ENCODE measurements around the gene YBX1.
"Not testable (repeated sequence)": the region's sequence is repeated elsewhere in the genome, so short reads cannot be mapped to it uniquely, and the experiment has no call there.

Gene YBX1

DNA sequence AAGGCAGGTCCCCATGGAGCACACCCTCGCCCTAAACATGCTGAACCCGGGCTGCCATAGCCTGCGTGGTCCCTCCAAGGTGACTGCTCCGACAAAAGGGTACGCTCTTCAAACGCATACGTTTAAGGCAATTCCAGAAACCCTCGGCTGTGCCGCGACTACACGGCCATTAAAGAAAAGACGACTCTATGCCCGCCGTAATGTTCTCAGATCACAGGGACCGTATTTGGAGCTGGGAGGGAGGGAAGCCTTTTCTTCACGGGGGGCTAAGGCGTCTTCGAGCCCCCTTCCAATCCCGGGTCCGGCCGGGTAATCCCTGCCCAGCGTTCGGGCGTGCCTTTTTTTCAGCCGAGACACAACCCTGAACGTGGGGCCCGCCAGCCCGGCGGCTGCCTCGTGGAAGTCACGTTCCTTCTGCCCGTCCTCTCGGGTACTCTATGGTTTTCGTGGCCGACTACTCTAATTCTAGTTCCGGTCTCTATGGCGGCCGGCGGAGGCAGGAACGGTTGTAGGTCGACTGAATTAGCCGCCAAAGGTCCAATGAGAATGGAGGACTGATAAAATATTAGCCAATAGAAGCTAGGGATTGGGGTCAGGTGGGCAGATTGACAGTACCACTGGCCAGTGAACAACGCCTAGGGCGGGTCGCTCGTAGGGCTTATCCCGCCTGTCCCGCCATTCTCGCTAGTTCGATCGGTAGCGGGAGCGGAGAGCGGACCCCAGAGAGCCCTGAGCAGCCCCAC lies at the start of gene YBX1:
Gene YBX1, plus strand, starts transcription at position 678 of the 743 bp plus-strand sequence. CDS start 148 bp downstream, outside the sequence.
- DNase-seq = peak; percentile 98

DNA sequence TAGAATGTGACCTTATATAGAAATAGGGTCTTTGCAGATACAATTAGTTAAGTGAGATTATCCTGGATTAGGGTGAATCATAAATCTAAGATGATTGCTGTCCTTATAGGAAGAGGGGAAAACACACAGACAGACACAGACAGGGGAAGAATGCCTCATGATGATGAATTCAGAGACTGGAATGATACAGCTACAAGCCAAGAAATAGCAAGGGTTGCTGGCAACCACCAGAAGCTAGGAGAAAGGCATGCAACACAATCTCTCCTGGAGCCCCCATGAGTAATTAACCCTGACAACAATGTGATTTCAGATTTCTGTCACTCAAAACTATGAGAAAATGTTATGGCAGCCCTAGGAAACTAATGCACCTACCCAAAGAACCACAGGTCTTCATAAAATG lies 43.1 kb upstream of the YBX1 start:
- DNase-seq = no peak

GRCh38 chr1:42646056-42646455 lies 36.2 kb upstream of the YBX1 start:
- DNase-seq = no peak

DNA sequence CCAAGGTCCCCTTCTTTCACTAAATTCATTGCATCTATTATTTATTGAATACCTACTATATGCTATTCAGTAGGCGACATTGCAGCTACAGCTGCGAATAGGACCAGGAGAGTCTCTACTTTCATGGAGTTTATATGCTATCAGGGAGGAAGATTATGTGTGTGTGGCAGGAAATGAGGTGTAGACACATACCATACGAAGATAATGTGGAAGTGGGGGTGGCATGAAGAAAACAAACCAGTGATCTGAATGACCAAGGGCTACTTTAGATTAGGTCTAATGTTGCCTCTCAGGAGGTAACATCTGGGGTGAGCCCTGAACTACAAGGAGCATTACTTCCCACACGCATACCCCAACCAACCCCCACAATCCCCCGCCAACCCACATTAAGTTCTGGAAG lies 25.0 kb upstream of the YBX1 start:
- DNase-seq = no peak

- DNase-seq = peak; percentile 96
Observed at GRCh38 chr1:42657981-42658876, 24.0 kb upstream of the YBX1 start, which contains the start of gene PPIH. Gene PPIH (plus strand): TSS chr1:42658423. CDS start chr1:42658447, 24 bp downstream.

DNA sequence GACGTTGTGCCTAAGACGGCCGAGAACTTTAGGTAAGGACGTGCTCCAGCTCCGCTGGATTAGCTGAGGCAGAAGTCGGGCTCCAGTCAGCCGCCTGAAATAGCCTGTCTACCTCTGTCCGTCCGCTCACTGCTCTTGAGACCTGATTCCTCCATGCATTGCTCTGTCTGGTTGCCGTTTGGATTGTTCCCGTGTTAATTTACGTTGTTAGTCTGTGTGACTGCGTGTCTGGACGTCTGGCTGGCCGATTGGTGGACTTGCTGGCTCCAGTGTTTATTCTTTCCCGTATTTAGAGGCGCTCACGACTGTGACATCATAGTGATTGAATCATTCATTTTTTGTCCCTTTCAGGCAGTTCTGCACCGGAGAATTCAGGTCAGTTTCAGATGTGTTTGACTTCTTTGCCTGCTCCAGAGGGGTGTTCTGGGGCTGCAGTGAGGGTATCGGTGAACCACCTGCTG lies 23.3 kb upstream of the YBX1 start:
- no peak for DNase-seq

DNA sequence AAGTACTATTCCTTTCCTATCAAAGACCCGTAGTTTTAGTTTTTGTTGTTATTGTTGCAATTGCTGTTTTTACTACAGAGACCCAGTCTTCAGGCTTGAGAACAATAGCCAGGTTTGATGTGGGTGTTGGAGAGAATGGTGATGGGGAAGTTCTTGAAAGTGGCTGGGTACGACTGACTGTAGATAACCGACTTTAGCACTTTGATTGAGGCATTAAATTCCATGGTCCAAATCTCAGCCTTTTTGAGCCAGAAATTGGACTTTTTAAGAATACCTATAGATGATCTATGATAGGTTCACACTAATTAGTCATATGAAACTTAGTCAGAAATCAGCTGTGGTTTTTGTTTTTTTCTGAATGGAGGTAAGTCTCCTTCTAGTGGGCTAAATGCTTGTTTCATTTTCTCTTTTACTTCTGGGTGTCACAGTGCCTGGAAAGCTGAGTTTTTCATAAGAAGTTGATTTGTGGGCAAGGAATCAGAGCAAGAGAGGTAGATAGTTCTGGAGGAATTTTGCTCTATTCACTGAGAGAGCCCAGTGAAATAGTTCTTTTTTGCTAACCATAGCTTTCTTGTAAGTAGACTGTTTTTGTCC lies 21.2 kb upstream of the YBX1 start:
- peak; percentile 71 for DNase-seq

DNA sequence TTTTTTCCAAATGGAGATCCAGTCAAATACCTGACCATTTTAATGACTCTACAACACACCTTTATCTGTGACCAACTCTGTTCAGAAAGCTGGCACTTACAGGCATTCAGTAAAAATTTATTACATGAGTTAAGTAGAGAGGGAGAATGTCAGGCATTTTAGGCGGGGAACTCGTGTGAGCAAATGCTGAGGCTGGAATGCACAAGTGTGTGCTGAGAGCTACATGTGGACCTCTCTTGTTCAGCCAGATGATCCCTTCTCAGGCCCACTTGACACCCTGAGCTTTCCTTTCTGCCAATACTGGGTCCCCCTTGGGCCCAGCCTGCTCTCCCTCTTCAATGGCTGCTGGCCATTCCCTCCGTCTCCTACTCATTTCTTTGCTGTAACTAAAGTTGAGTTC lies 12.3 kb upstream of the YBX1 start:
- DNase-seq = no peak

DNA sequence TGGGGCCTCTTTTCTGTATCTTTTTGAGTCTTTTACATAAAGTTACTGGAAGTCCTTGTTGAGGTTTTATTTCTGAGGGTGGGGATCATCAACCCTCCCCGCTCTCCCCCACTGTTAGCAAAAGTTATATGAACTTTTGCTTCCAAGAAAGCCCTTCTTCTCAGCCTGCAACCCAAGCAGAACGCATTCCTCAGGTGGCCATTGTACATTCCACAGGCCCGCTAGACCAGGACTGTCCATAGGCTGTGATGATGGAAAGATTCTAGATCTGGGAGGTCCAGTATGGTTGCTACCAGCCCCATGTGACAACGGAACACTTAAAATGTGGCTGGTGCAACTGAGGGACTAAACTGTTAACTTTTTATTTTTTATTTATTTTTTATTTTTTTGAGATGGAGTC lies 11.8 kb upstream of the YBX1 start:
- no peak for DNase-seq

- no peak for DNase-seq
Observed at GRCh38 chr1:42674214-42674613, 8.0 kb upstream of the YBX1 start.

DNA sequence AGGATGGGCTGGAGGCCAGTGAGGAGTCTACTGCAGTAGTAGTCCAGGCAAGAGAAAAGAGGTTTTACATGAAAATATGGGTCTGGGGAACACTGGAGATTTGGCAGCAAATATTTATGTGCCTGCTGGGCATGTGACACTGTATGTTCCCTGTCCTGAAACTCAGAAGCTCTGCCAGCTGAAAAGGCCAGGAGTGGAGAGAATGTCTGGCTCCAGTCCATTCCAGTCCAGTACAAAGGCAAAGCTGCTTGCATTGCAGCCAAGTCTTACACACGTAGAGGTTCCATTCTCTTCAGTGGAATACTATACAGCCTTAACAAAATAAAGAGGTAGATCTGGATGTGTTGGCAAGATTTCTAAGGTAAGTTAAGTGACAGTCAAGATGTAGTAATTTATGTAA lies 7.5 kb upstream of the YBX1 start:
- no peak for DNase-seq

GRCh38 chr1:42675467-42675866 lies 6.8 kb upstream of the YBX1 start:
- no peak for DNase-seq

DNA sequence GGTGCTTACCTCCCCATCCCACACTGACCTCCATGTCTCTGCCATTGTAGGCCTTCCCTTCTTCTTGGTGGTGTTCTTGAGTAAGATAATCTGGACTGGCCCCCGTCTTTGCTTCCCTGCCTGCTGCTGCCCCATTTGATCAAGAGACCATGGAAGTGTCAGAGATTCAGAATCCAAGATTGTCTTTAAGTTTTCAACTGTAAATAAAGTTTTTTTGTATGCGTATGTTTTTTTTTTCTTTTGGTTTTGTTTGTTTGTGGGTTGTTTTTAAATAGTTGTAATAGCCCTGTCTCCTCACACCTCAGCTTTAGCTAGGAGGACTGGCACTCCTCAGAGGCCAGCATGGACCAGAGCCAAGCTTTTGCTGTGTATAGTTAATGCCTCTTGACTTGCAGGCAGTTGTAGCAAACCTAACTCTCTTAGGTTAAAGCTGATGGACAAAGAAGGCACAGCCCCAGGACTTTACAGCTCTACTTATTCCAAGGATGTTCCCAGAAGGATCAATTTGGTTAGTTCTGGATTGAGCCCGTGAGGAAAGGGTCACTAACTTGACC lies 5.6 kb upstream of the YBX1 start:
- no peak for DNase-seq

GRCh38 chr1:42679364-42679983 lies 2.7 kb upstream of the YBX1 start:
- no peak for DNase-seq

DNA sequence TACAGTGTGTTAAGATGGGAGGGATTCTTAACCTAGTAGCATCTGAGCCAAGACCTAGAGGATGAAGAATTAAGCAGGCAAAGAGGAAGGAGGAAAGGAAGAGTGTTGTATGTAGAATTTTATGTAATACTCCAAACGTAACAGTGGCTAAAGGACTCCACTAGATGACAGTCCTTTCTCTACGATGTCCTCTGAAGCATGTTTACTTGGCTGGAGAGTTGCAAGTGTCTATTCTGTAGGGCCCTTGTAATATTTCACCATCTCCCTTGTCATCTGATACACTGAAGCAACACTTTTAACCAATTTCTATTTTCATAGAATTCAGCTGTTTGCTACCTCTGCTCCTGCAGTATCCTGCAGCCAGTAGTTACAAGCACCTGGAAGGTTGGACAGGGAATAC lies 2.2 kb upstream of the YBX1 start:
- no peak for DNase-seq

DNA sequence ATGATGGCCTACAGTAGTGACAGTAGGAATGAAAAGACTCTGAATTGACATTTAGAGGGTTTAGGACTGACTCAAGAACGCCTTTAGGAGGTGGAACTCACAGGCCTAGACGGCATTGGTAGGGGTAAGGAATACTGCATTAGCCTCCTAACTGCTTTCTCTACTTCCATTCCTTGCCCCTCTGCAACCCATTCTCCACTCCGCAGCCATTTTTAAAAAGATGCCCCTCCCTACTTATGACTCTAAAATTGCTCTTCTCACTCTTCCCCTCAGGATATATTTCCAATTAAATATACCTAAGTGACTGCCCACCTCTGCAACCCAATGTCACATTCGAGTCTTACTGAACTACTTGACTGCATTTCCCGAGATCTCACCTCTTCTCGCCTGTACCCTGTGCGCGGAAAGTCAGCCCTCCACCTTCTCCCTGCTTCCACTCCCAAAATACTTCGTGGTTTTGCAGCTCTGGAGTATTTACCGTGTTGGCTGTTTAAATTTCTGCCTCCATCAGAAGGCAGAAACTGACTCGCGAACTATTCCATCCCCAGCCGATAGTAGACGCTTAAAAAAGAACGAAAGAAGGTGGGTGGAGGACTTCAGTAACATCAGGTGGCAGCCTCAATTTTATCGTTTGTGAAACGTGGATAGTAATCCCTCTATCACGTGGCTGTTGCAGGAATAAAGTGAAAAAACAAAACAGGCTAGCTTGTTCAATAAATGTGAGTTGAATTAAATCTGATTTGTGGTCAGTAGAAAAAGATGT lies 1.1 kb upstream of the YBX1 start:
- peak; percentile 39 for DNase-seq

GRCh38 chr1:42682484-42682738 lies 193 bp downstream of the YBX1 start:
- not testable (repeated sequence) for DNase-seq

GRCh38 chr1:42682739-42683531 lies 717 bp downstream of the YBX1 start:
- peak; percentile 78 for DNase-seq

DNA sequence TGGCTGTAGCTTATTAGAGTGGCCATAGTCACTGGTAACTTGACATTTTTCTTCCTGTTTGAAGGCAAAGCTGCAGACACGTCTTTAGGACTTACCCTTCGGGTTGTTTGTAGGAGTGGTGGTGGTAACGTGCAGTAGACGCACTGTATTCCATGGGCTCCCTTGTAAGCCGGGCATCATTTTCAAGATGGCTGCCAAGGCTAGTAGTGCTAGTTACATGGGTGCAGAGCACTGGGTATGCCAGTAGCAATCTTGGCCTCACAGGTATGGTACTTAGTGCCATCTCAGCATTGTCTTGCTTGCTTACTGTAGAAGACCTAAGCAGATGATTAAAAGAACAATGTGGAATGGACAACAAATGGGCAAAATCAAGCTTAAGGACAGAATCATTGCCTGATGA lies 1.9 kb downstream of the YBX1 start:
- DNase-seq = peak; percentile 60

DNA sequence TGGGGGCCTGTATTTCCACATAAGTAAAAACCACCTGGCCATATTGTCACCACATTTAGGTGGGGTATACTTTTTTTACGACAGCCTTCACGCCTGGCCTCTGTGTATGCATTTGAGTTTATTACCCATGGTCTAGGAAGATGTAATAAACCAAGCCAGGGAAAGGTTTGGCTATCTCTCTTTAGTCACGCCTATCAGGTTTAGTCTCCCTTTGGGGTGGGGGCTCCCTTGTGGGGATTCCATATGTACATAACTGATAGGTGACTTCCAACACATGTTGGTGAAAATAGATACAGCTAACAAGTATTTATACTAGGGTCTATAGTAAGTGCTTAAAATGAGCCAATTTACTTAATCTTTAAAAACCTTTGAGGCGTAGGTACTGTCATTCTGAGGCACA lies 4.2 kb downstream of the YBX1 start:
- DNase-seq = no peak

DNA sequence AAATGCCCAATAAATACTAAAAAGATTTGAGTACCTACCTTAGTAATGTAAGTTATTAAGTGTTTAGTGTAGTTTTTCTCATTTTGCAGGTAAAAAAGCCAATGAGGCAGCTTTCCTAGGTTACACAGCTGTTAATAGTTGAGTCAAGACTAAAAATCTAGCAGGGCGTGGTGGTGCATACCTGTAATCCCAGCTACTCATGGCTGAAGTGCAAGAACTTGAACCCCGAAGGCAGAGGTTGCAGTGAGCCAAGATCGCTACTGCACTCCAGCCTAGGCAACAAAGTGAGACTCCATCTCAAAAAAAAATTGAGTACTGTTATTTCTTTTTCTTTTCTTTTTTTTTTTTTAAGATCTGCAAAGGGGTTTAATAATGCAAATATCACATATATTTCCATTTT lies 7.7 kb downstream of the YBX1 start:
- no peak for DNase-seq

Measured in activated CD4-positive, alpha-beta T cell treated with anti-CD3 and anti-CD28 coated beads, Interleukin-2, Interleukin-6, amounts not matched to agents 100 ng/mL and 50 ng/mL, durations not matched to agents 16 hours and 8 hours (primary cell).